Glutamatergic neuron (in vitro differentiated cells): ENCODE results near the gene KCTD6. TPM values are rescaled to one million over a fixed set of nuclear protein-coding genes. Genes with fewer than 3 reads are reported as not detected.
A peak's percentile ranks its signal among the peaks of the same experiment; 100 is the strongest.

ENCODE experiments used
- DNase-seq: peaks from one replicate; pipeline ENCODE4 v3.0.0; 2022
- H3K27ac Mint-ChIP-seq: one replicate; pipeline ENCODE4 v1.8.0; 2020; ENCODE audit warnings: mild to moderate bottlenecking, mixed read lengths, inconsistent platforms; ENCODE audit not compliant: unreplicated experiment
- H3K27me3 Mint-ChIP-seq: one replicate; pipeline ENCODE4 v1.8.0; 2020; ENCODE audit warnings: mild to moderate bottlenecking, moderate library complexity, mixed read lengths, inconsistent platforms; ENCODE audit not compliant: unreplicated experiment
- H3K36me3 Mint-ChIP-seq: one replicate; pipeline ENCODE4 v1.8.0; 2020; ENCODE audit warnings: mild to moderate bottlenecking, mixed read lengths, inconsistent platforms; ENCODE audit not compliant: unreplicated experiment
- H3K4me1 Mint-ChIP-seq: one replicate; pipeline ENCODE4 v1.8.0; 2020; ENCODE audit warnings: mild to moderate bottlenecking, low read depth, mixed read lengths, inconsistent platforms; ENCODE audit not compliant: unreplicated experiment
- H3K4me3 Mint-ChIP-seq: one replicate; pipeline ENCODE4 v1.8.0; 2020; ENCODE audit warnings: mild to moderate bottlenecking, mixed read lengths, inconsistent platforms; ENCODE audit not compliant: unreplicated experiment
- H3K9me3 Mint-ChIP-seq: one replicate; pipeline ENCODE4 v1.8.0; 2020; ENCODE audit warnings: mild to moderate bottlenecking, moderate library complexity, mixed read lengths, inconsistent platforms; ENCODE audit not compliant: unreplicated experiment
- CTCF ChIP-seq: fragments of 200-600 bp; sonication (generic); IDR thresholded peaks from one replicate; pipeline ENCODE4 v1.5.0; 2021; ENCODE audit not compliant: partially characterized antibody, unreplicated experiment
- total RNA-seq: library from RNA; stranded (reverse); fragmentation: NEBNext Ultra II Directional; extraction: Animal tissue kit (Norgen Biotek cat#: 25700); gene quantifications from one replicate; pipeline ENCODE4 v1.2.1, GENCODE V29; 2021; ENCODE audit not compliant: unreplicated experiment

KCTD6 gene
- total RNA-seq, 1 donor from 2014 or later: 21.1 TPM

DNA sequence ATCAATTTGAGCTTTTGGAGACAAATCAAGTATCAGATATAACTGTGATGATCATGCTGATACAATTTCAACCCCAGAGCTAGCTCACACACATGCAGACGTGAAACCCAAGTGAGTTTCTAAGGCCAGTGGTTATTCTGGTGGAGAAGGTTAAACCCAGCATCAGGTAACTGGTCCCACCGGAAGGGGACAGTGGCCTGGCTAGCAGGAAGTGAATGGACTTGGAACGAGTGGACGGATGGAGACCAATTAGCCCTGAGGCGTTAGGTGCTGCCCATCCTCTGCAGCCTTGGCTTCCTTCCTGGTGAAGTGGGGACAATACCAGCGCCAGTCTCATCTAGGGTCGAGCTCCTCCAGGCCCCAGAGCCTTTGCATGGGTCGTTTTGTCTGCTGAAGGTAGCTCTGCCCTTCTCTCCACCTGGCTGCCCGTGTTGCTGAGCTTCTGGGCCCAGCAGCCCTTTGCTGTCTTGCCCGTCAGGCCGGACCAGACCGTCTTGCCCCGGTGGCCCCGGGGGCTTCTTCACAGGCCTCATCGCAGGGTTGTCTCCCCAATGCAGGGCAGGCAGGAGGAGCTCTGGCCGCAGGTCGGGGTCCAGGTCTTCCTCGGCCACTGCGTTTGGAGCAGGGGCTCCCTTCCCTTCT, 915 bp upstream of the KCTD6 start:
- H3K4me3 Mint-ChIP-seq: peak overlapping the region; percentile 84
- peak; percentile 23 for DNase-seq
- no peaks in the 10 kb centered on the region for H3K36me3 Mint-ChIP-seq
- peaks cover 37% of the 10 kb centered on the region for H3K4me1 Mint-ChIP-seq
- peak overlapping the region; percentile 84 for H3K27ac Mint-ChIP-seq
- H3K27me3 Mint-ChIP-seq: peaks cover 9% of the 10 kb centered on the region
- peaks cover 14% of the 10 kb centered on the region for H3K9me3 Mint-ChIP-seq
- no peak for TF ChIP-seq CTCF

DNA sequence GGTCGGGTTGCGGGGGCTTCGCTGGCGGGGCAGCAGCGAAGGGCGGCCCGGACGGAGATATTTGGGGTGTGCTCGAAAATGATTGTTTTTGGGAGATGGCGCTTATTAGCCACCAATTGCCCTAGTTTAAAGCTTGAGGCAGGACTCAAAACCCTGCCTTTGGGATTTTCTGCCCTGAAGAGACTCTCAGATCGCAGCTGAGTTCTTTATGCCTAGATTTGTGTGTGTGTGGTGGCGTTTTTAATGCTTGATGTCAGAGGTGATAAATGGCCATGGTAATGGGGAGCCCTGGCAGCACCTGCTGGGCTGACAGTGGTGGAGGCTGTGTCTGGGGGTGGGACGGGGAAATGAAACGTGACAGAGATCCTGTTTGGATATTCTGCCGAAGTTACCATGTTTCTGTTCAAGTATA, 604 bp downstream of the KCTD6 start:
- Mint-ChIP-seq H3K4me3 (peak overlapping the region; percentile 97), H3K4me1 (peaks cover 45% of the 10 kb centered on the region), H3K36me3 (no peaks in the 10 kb centered on the region), H3K27me3 (peaks cover 4% of the 10 kb centered on the region), H3K9me3 (peaks cover 11% of the 10 kb centered on the region), H3K27ac (peak overlapping the region; percentile 94)
- no peak for DNase-seq
- TF ChIP-seq CTCF: no peak

DNA sequence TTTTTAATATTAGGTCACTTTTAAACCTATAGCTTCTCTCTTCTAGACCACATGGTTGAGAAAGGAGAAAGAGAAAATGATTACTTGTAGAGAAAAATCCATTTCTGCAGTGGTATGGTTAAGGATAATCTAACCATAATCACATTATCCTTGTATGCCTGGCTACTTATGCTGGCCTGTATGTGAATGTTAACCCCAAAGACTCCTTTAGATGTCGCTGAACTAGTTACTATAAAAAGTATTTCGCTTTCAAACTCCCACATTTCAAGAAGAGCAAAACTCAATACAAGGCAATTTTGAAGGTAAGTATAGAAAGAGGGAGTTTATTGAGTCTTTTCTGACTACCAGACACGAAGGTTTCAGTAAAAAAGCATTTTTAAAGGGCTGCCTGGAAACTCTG, 2.2 kb downstream of the KCTD6 start:
- Mint-ChIP-seq H3K36me3 (no peaks in the 10 kb centered on the region), H3K4me1 (peaks cover 48% of the 10 kb centered on the region)

DNA sequence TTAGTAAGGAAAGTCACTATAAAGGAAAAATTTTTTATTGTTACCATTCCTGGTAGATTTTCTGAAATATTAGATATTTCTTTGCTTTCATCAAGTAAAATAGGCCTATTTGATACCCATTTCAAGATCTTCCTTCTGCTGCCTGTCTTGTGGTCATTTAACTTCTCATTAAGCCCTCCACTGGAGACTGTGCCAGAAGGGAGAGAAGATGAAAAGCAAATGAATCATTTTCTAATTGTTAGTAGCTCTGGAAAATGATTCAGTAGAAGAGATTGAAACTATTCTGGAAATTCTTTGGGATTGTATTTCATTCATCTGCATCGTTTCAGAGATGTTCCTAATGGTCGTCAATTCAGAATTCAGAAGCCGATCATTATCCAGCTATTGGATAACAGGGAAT, 3.2 kb downstream of the KCTD6 start:
- DNase-seq: no peak
- peaks cover 8% of the 10 kb centered on the region for H3K9me3 Mint-ChIP-seq
- H3K4me3 Mint-ChIP-seq: peak overlapping the region; percentile 31
- peaks cover 4% of the 10 kb centered on the region for H3K27me3 Mint-ChIP-seq
- H3K4me1 Mint-ChIP-seq: peaks cover 48% of the 10 kb centered on the region
- peak overlapping the region; percentile 33 for H3K27ac Mint-ChIP-seq
- no peak for TF ChIP-seq CTCF
- no peaks in the 10 kb centered on the region for H3K36me3 Mint-ChIP-seq

More for the DNA sequence above, 2.2 kb downstream of the KCTD6 start:
- peak overlapping the region; percentile 97 for H3K4me3 Mint-ChIP-seq
- peaks cover 11% of the 10 kb centered on the region for H3K9me3 Mint-ChIP-seq
- no peak for TF ChIP-seq CTCF
- peaks cover 4% of the 10 kb centered on the region for H3K27me3 Mint-ChIP-seq
- H3K27ac Mint-ChIP-seq: peak overlapping the region; percentile 44
- DNase-seq: no peak

DNA sequence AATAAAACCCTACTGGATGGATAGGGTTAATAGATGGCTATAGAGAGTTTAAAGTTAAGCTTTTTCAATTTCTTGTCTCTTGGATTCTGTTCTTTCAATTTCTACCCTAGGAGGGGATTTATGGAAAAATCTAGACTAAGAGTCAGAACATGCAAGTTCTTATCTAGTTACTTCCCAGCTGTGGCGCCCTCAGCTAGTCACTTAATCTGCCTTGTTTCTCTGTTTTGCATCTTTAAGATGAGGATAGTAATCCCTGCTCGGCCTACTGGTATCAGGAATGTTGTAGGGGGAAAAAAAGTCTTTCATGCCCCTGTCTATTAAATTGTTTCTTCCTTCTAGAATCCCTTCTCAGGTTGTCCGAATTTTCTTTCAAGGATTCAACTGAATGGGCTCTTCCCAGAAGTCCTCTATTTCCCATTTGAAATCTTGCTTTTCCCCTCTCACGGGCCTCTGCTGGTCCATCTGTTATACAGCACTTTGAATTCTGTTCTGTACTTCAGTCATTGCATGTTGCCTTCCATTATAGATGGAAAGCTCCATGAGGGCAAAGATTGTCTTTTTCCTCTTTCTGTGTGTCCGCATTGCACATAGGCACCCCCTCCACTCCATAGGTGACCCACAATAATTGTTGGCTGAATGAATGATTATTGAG, 4.4 kb downstream of the KCTD6 start:
- Mint-ChIP-seq H3K4me1 (peaks cover 48% of the 10 kb centered on the region), H3K4me3 (peak overlapping the region; percentile 72), H3K27ac (peak overlapping the region; percentile 52), H3K27me3 (peaks cover 4% of the 10 kb centered on the region), H3K9me3 (peaks cover 4% of the 10 kb centered on the region), H3K36me3 (no peaks in the 10 kb centered on the region)
- TF ChIP-seq CTCF: no peak
- DNase-seq: no peak
